Panc1 (cell line): ENCODE results near the gene USP15. TPM values are rescaled to one million over a fixed set of nuclear protein-coding genes. Genes with fewer than 3 reads are reported as not detected.

ENCODE experiments used
- ATAC-seq: fragments of 200-7000 bp; cut with Tn5 transposase; 2 replicates; pipeline ENCODE4 v1.9.1; 2020; ENCODE audit warnings: mild to moderate bottlenecking, moderate library complexity
- BruUV-seq: library from RNA; stranded (reverse); fragments of 400-500 nt; replicated peaks from 2 replicates; lab custom pipeline; 2021; lab: Mats Ljungman, UMichigan
- CTCF ChIA-PET: fragments of 300-600 bp; sonication (Branson Sonifier 250); formaldehyde crosslinking; loops from one replicate; lab custom pipeline; 2022; ENCODE audit warnings: antibody characterized with exemption; lab: Charles Lee
- POLR2A ChIA-PET: fragments of 300-600 bp; sonication (Branson Sonifier 250); formaldehyde crosslinking; loops from one replicate; lab custom pipeline; 2022; ENCODE audit warnings: antibody characterized with exemption; lab: Charles Lee
- DNase-seq: peaks from one replicate; pipeline ENCODE4 v3.0.0-alpha.2; 2010; ENCODE audit warnings: low read depth, low spot score
- H3K27ac ChIP-seq: 2 replicates; pipeline ENCODE4 v1.5.1; 2011; ENCODE audit warnings: mild to moderate bottlenecking, low read length, inconsistent platforms
- H3K27me3 ChIP-seq: fragments of 200-500 bp; sonication (Bioruptor generic); 2 replicates; pipeline ENCODE4 v1.6.0; 2014; ENCODE audit warnings: low read length, inconsistent platforms; ENCODE audit not compliant: control insufficient read depth, insufficient read depth
- H3K36me3 ChIP-seq: fragments of 200-500 bp; sonication (Bioruptor generic); 2 replicates; pipeline ENCODE4 v1.5.1; 2014; ENCODE audit warnings: inconsistent platforms, mild to moderate bottlenecking, low read length, moderate library complexity; ENCODE audit not compliant: control insufficient read depth, insufficient read depth
- H3K4me1 ChIP-seq: 2 replicates; pipeline ENCODE4 v1.5.1; 2011; ENCODE audit warnings: inconsistent platforms, mild to moderate bottlenecking, low read length, moderate library complexity; ENCODE audit not compliant: control insufficient read depth, insufficient read depth
- H3K4me3 ChIP-seq, 2 experiments: 2 replicates each; pipeline ENCODE4 v1.5.1; 2011 to 2012; ENCODE audit warnings: low read depth in 2 of 2, low read length in 2 of 2, mild to moderate bottlenecking in 2 of 2, inconsistent platforms in 1 of 2, moderate library complexity in 1 of 2
- H3K9me3 ChIP-seq: fragments of 200-500 bp; sonication (Bioruptor generic); 2 replicates; pipeline ENCODE4 v1.5.1; 2014; ENCODE audit warnings: low read depth, mild to moderate bottlenecking, inconsistent platforms, low read length, moderate library complexity; ENCODE audit not compliant: control insufficient read depth, insufficient read depth
- CTCF ChIP-seq: fragments of 450-650 bp; IDR thresholded peaks from 2 replicates; pipeline ENCODE4 v1.5.1; 2017; ENCODE audit warnings: mild to moderate bottlenecking
- POLR2AphosphoS5 ChIP-seq: IDR thresholded peaks from 2 replicates; pipeline ENCODE4 v1.6.1; 2012; ENCODE audit warnings: mild to moderate bottlenecking, low read depth, low read length, moderate library complexity
- REST ChIP-seq, 2 experiments: IDR thresholded peaks; 2 replicates each; pipeline ENCODE4 v1.6.1; 2011 to 2012; ENCODE audit warnings: low read depth in 2 of 2, control low read depth in 1 of 2, low read length in 1 of 2, mild to moderate bottlenecking in 1 of 2, moderate library complexity in 1 of 2; ENCODE audit not compliant: insufficient read depth in 1 of 2
- SIN3A ChIP-seq: IDR thresholded peaks from 2 replicates; pipeline ENCODE4 v1.6.1; 2012; ENCODE audit warnings: low read depth, mild to moderate bottlenecking, low read length, moderate library complexity, borderline replicate concordance; ENCODE audit not compliant: insufficient read depth
- TCF7L2 ChIP-seq: IDR thresholded peaks from 2 replicates; pipeline ENCODE4 v1.6.1; 2011; ENCODE audit warnings: mild to moderate bottlenecking, low read depth, low read length, inconsistent platforms
- in situ Hi-C: cut with HindIII; loops from 2 replicates; pipeline ENCODE4 v1.10.0; 2016; ENCODE audit warnings: low sequenced_read_pairs, low pct_unique_long_range_greater_than_20kb
- intact Hi-C: fragments of 100-400 bp; cut with micrococcal nuclease; formaldehyde crosslinking; loops from one replicate; pipeline ENCODE4 v1.10.0; 2022; ENCODE audit not compliant: unreplicated experiment
- total RNA-seq: library from RNA; stranded (reverse); gene quantifications from one replicate; pipeline ENCODE4 v1.2.1, GENCODE V29; 2021; ENCODE audit not compliant: unreplicated experiment

USP15 gene
- total RNA-seq, 1 experiment from 2014 or later: 35.4 TPM

- Histone ChIP-seq H3K36me3 (peaks cover 8% of the 10 kb centered on the region; the same call in 1 of the 2 replicates), H3K4me3 (peak overlapping the region; percentile 63 to 99), H3K27me3 (no peaks in the 10 kb centered on the region), H3K27ac (peak overlapping the region; percentile 94), H3K4me1 (no peaks in the 10 kb centered on the region), H3K9me3 (no peaks in the 10 kb centered on the region)
- BruUV-seq: TSS peak; percentile 77
- ChIA-PET CTCF (interaction anchor here (0.7 kb wide), 2 partner anchors 25 to 185 kb away, joined by 3 read pairs; no protein-coding TSS in a partner anchor), POLR2A (no interaction called here)
- intact Hi-C loops (no loop called here), in situ Hi-C loops (no loop called here)
- DNase-seq (no peak), ATAC-seq (peak; percentile 67)
- TF ChIP-seq TCF7L2 (no peak), POLR2AphosphoS5 (no peak), REST (IDR thresholded peaks at IDR 0.05; ENCODE audit: insufficient read depth in 1 of 2, low read depth in 2 of 2, low read length in 1 of 2) (no peak), SIN3A (no peak), CTCF (no peak)
Observed at GRCh38 chr12:62259631-62259992, 592 bp upstream of the USP15 start.

GRCh38 chr12:62260733-62261683 lies 804 bp downstream of the USP15 start:
- CTCF ChIA-PET: no interaction called here
- H3K4me1 ChIP-seq: no peaks in the 10 kb centered on the region
- no peaks in the 10 kb centered on the region for H3K9me3 ChIP-seq
- TF ChIP-seq SIN3A (no peak), TCF7L2 (no peak), CTCF (no peak), REST (IDR thresholded peaks at IDR 0.05; ENCODE audit: insufficient read depth in 1 of 2, low read depth in 2 of 2, low read length in 1 of 2) (no peak)
- peak overlapping the region; percentile 94 for H3K27ac ChIP-seq
- in situ Hi-C loops: no loop called here
- ATAC-seq (peak; percentile 55), DNase-seq (peak; percentile 8)
- POLR2A ChIA-PET: no interaction called here
- no peaks in the 10 kb centered on the region for H3K27me3 ChIP-seq
- BruUV-seq: TSS peak; percentile 69
- peak overlapping the region; percentile 63 to 99 for H3K4me3 ChIP-seq
- peaks cover 8% of the 10 kb centered on the region; the same call in 1 of the 2 replicates for H3K36me3 ChIP-seq
- intact Hi-C loops: no loop called here
